Karpas-422 (cell line): Measurements from ENCODE around the gene TBATA. TPM values are rescaled to one million over a fixed set of nuclear protein-coding genes. Genes with fewer than 3 reads are reported as not detected.

Experiments
- DNase-seq: peaks from one replicate; pipeline ENCODE4 v3.0.0-alpha.2; 2015
- H2AFZ ChIP-seq: fragments of 200-600 bp; sonication (generic); 2 replicates; pipeline ENCODE4 v1.6.1; 2014; ENCODE audit warnings: antibody characterized with exemption, low read length, mixed read lengths
- H3K27ac ChIP-seq: fragments of 200-600 bp; sonication (generic); 2 replicates; pipeline ENCODE4 v1.5.1; 2014; ENCODE audit warnings: mild to moderate bottlenecking, low read length, moderate library complexity
- H3K27me3 ChIP-seq: fragments of 200-600 bp; sonication (generic); 2 replicates; pipeline ENCODE4 v1.6.1; 2014; ENCODE audit warnings: low read length, mixed read lengths
- H3K36me3 ChIP-seq: fragments of 200-600 bp; sonication (generic); 2 replicates; pipeline ENCODE4 v1.6.1; 2014; ENCODE audit warnings: low read length, mixed read lengths; ENCODE audit not compliant: insufficient read depth
- H3K4me1 ChIP-seq: fragments of 200-600 bp; sonication (generic); 2 replicates; pipeline ENCODE4 v1.6.1; 2014; ENCODE audit warnings: mild to moderate bottlenecking, low read length, mixed read lengths
- H3K4me2 ChIP-seq: fragments of 200-600 bp; sonication (generic); 2 replicates; pipeline ENCODE4 v1.6.1; 2014; ENCODE audit warnings: low read length, low read depth, mild to moderate bottlenecking; ENCODE audit not compliant: poor library complexity, severe bottlenecking
- H3K4me3 ChIP-seq: fragments of 200-600 bp; sonication (generic); 2 replicates; pipeline ENCODE4 v1.5.1; 2014; ENCODE audit warnings: mild to moderate bottlenecking, antibody characterized with exemption, low read length, mixed read lengths
- H3K79me2 ChIP-seq: fragments of 200-600 bp; sonication (generic); 2 replicates; pipeline ENCODE4 v1.6.1; 2014; ENCODE audit warnings: mild to moderate bottlenecking, low read length, mixed read lengths
- H3K9ac ChIP-seq: fragments of 200-600 bp; sonication (generic); 2 replicates; pipeline ENCODE4 v1.6.0; 2014; ENCODE audit warnings: low read length
- H3K9me2 ChIP-seq: fragments of 200-600 bp; sonication (generic), shearing (Covaris generic); replicated peaks from 2 replicates; pipeline ENCODE4 v1.6.0; 2014; ENCODE audit warnings: mild to moderate bottlenecking, low read length, moderate library complexity; ENCODE audit not compliant: insufficient read depth
- H3K9me3 ChIP-seq: fragments of 300-700, 200-600 bp; sonication (generic); 2 replicates; pipeline ENCODE4 v1.6.1; 2014; ENCODE audit warnings: low read length, mixed read lengths
- H4K20me1 ChIP-seq: fragments of 200-600 bp; sonication (generic); 2 replicates; pipeline ENCODE4 v1.6.1; 2014; ENCODE audit warnings: mild to moderate bottlenecking, antibody characterized with exemption, low read length, low read depth; ENCODE audit not compliant: insufficient read depth
- total RNA-seq: library from RNA; depleted of rRNA; stranded (reverse); fragments of >200 nt; shearing (Covaris generic); gene quantifications from 2 replicates; pipeline ENCODE4 v1.2.3, GENCODE V29; 2014; ENCODE audit warnings: low replicate concordance

TBATA gene
- total RNA-seq, 1 experiment from 2014 or later: not detected

DNA sequence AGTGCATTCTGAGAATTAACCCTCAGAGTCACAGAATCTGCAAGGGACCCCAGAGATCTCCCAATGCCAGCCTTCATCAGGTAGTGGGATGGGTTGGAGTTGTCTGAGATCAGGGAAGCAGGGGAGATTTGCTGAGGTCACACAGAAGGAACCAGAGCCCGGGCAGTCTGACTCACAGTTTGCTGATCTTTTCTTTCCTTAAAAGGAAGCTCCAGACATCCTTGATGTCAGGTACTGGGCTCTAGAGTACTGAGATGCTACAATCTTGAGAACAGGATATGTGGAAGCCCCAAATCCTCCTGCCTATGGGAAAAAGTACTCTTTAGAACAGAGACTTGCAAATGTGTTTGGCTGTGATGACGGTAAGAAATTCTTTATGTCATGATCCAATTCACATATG is 706 bp downstream of the TBATA start:
- H3K79me2 ChIP-seq: no peaks in the 10 kb centered on the region
- no peak overlapping the region for H3K9ac ChIP-seq
- no peaks in the 10 kb centered on the region for H3K36me3 ChIP-seq
- no peak for DNase-seq
- H3K4me3 ChIP-seq: no peak overlapping the region
- no peak overlapping the region for H3K27ac ChIP-seq
- no peaks in the 10 kb centered on the region for H3K9me3 ChIP-seq
- no peaks in the 10 kb centered on the region for H3K27me3 ChIP-seq
- no peaks in the 10 kb centered on the region for H3K4me1 ChIP-seq
- H4K20me1 ChIP-seq: no peaks in the 10 kb centered on the region
- H3K9me2 ChIP-seq: no peaks in the 10 kb centered on the region
- no peak overlapping the region for H2AFZ ChIP-seq
- no peak overlapping the region for H3K4me2 ChIP-seq

DNA sequence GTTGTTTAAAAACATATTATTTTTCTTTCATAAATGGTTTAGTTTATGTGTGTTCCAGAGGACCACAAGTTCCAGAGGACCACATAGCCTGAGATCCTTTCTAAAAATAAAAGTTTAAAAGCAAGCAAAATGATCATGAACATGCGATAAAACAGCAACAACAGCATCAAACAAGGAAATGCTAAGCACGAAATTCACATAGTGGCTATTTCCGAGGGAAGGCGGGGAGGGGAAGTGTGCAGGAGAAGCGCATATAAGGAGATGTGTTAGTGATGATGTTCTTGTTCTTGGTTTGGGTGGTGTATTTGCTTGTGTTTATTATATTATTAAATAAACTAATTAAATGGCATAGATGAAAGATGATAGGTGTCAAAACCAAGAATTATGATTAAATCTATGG is 1.2 kb downstream of the TBATA start:
- Histone ChIP-seq H3K9me2 (no peaks in the 10 kb centered on the region), H3K27ac (no peak overlapping the region), H3K4me3 (no peak overlapping the region), H3K36me3 (no peaks in the 10 kb centered on the region), H3K9me3 (no peaks in the 10 kb centered on the region), H3K79me2 (no peaks in the 10 kb centered on the region), H3K4me2 (no peak overlapping the region), H2AFZ (no peak overlapping the region), H3K27me3 (no peaks in the 10 kb centered on the region), H4K20me1 (no peaks in the 10 kb centered on the region), H3K4me1 (no peaks in the 10 kb centered on the region), H3K9ac (no peak overlapping the region)
- DNase-seq: no peak

DNA sequence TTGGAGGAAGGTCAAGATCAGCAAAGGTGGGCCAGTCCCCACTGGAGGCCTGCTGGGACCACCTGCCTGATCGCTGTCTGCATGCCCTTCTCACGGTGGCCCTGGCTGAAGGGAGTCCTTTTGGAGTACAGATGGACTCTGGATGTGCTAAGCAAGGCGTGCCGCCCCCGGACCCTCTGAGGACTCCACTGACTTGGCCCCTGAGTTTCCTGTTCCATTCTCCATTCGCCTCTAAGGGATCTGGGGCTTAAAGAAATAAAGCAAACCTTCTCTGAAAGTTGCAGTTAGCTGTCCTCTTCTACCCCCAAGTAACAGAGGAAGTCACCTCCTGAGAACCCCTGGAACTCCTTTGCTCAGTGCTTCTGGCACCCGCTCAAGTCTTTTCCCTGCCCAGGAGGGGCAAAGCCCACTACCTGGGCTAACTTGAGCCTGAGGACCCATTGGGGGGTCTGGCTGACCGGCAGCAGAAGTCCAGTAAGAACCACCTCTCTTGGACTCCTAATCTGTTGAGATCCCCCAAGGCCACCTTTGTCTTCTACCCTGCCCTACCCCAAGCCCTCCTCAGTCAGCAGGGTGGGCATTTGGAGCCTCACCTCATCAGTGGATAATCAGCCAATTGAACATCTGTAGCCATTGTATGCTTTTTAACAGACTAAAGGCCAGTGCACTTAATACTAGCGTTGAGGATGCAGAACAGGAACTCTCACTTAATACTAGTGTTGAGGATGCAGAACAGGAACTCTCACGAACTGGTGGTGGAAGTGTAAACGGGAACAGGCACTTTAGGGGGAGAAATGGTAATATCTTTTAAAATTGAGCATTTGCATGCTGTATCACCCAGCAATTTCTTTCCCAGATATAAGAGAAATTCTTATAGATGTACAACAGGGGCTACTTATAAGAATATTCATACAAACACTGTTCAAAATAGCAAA is 2.2 kb downstream of the TBATA start:
- H3K79me2 ChIP-seq: no peaks in the 10 kb centered on the region
- H4K20me1 ChIP-seq: no peaks in the 10 kb centered on the region
- no peaks in the 10 kb centered on the region for H3K9me3 ChIP-seq
- H3K4me1 ChIP-seq: no peaks in the 10 kb centered on the region
- no peak overlapping the region for H3K9ac ChIP-seq
- H3K4me3 ChIP-seq: no peak overlapping the region
- no peaks in the 10 kb centered on the region for H3K27me3 ChIP-seq
- no peak overlapping the region for H2AFZ ChIP-seq
- H3K9me2 ChIP-seq: no peaks in the 10 kb centered on the region
- H3K27ac ChIP-seq: no peak overlapping the region
- no peaks in the 10 kb centered on the region for H3K36me3 ChIP-seq
- no peak overlapping the region for H3K4me2 ChIP-seq
- DNase-seq: no peak

DNA sequence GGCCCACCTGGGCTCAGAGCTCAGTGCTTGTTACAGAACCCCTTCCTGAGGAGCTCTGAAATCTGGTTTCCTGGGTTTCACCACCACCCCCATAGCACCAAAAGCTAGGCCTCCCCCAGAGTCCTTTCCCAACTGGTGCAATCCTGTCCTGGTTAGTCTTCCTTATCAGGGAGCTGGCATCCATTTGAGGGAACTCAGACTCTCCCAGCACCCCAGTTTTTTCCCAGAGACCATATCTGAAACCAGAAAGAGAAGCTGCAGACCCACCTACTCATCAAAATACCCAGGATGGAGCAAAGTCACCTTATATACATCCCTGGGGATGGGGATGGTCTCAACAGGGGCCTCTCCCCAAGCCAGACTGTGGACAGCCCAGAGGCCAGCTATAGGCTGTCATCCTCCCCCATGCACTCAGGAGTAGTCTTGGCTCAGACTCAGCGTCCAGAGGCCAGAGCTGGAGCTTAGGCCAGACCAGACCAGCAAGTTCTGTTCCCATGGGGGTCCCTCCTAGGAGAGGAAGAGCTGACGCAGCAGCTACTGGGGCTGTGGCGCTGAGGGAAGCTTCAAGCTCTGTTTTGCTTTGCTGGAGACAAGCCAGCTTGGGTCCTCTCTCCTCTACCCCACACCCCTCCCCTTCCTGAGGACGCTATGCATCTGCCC is 3.0 kb downstream of the TBATA start:
- Histone ChIP-seq H4K20me1 (no peaks in the 10 kb centered on the region), H3K27me3 (no peaks in the 10 kb centered on the region), H3K36me3 (no peaks in the 10 kb centered on the region), H3K9me2 (no peaks in the 10 kb centered on the region), H3K4me3 (no peak overlapping the region), H3K9me3 (no peaks in the 10 kb centered on the region), H3K4me1 (no peaks in the 10 kb centered on the region), H3K27ac (no peak overlapping the region), H3K4me2 (no peak overlapping the region), H2AFZ (no peak overlapping the region), H3K9ac (no peak overlapping the region), H3K79me2 (no peaks in the 10 kb centered on the region)
- DNase-seq: no peak

DNA sequence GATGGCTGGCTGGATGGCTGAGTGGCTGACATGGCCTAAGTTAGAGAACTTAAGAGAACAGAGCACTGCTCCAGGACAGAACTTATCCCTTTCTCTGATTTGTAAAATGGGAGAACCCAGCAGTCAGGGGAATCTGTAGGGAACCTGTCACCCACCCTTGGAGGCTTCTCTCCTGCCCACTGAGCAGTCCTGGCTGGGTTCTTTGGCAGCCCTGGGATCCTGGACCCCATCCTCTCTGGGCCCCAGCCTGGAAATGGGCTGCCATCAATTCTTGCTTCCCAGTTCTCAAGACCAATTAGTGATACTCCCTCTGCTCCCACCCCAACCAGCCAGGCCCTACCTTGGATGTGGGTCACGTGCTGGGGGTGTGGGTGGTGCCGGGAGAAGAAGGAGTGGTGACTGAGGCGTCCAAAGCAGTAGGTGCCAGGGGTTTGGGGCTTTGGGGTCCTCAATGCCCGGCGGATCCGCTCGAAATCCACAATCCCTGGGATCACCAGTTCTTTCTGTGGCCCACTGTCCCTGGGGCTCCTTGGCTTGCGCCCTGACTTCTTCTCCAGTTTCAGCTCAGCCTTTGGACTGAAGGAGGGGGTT is 3.6 kb downstream of the TBATA start:
- H3K79me2 ChIP-seq: no peaks in the 10 kb centered on the region
- H3K27me3 ChIP-seq: no peaks in the 10 kb centered on the region
- no peaks in the 10 kb centered on the region for H3K9me3 ChIP-seq
- no peaks in the 10 kb centered on the region for H3K36me3 ChIP-seq
- no peak overlapping the region for H3K4me2 ChIP-seq
- no peaks in the 10 kb centered on the region for H3K4me1 ChIP-seq
- H4K20me1 ChIP-seq: no peaks in the 10 kb centered on the region
- no peaks in the 10 kb centered on the region for H3K9me2 ChIP-seq
- H3K27ac ChIP-seq: no peak overlapping the region
- no peak overlapping the region for H3K4me3 ChIP-seq
- H2AFZ ChIP-seq: no peak overlapping the region
- DNase-seq: no peak
- no peak overlapping the region for H3K9ac ChIP-seq

DNA sequence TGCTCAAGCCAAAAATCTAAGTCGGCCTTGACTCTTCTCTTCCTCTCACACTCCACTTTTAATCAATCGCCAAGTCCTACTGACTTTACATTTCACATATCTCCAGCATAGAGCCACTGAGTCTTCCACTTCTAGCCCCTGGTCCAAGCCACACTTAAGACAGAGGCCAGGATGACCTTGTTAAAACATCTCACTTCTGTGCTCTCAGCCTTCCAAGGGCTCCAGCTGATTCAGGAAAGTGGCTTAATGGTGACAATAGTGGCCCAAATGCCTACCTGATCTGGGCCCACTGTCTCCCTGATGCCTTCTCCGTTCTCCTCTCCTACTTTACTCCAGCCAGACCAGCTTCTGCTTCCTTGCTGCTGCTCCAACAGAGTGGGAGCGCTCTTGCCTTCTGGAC is 4.4 kb downstream of the TBATA start:
- no peaks in the 10 kb centered on the region for H3K9me2 ChIP-seq
- H4K20me1 ChIP-seq: no peaks in the 10 kb centered on the region
- no peak overlapping the region for H3K27ac ChIP-seq
- H3K9ac ChIP-seq: no peak overlapping the region
- H3K4me2 ChIP-seq: no peak overlapping the region
- H3K36me3 ChIP-seq: no peaks in the 10 kb centered on the region
- no peaks in the 10 kb centered on the region for H3K9me3 ChIP-seq
- no peak for DNase-seq
- no peak overlapping the region for H3K4me3 ChIP-seq
- H3K79me2 ChIP-seq: no peaks in the 10 kb centered on the region
- H3K27me3 ChIP-seq: no peaks in the 10 kb centered on the region
- no peaks in the 10 kb centered on the region for H3K4me1 ChIP-seq
- no peak overlapping the region for H2AFZ ChIP-seq

DNA sequence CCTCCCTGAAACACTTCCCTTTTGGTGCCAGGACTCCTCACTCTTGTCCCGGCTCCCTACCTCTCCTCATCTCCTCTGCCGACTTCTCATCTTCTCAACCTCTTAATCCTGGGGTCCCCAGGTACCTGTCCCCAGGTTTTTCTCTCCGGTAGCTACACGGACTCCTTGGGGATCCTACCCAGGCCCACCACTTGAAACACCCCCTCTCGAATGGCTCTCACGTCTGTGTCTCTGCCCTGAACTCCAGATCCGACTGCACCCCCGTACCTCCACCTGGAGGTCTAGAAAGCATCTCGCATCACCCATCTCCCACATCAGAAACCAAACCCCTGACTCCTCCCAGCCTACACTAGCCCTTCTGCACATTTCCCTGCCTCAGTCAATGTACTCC is 4.8 kb downstream of the TBATA start:
- H3K9me2 ChIP-seq: no peaks in the 10 kb centered on the region
- H3K4me2 ChIP-seq: no peak overlapping the region
- no peaks in the 10 kb centered on the region for H4K20me1 ChIP-seq
- no peak overlapping the region for H3K27ac ChIP-seq
- H3K27me3 ChIP-seq: no peaks in the 10 kb centered on the region
- no peaks in the 10 kb centered on the region for H3K4me1 ChIP-seq
- no peak for DNase-seq
- no peak overlapping the region for H2AFZ ChIP-seq
- no peaks in the 10 kb centered on the region for H3K79me2 ChIP-seq
- no peak overlapping the region for H3K4me3 ChIP-seq
- no peak overlapping the region for H3K9ac ChIP-seq
- no peaks in the 10 kb centered on the region for H3K36me3 ChIP-seq
- H3K9me3 ChIP-seq: no peaks in the 10 kb centered on the region
